ENCODE results near the gene ZFYVE16.
"Not testable (repeated sequence)": the region's sequence is repeated elsewhere in the genome, so short reads cannot be mapped to it uniquely, and the experiment has no call there.

GRCh38 chr5:80424365-80424764 is 16.5 kb downstream of the ZFYVE16 start:
- TF ChIP-seq EZH2 (IDR thresholded peaks at IDR 0.05; ENCODE audit: insufficient read depth, poor library complexity, severe bottlenecking); EZH2phosphoT487 (IDR thresholded peaks at IDR 0.05; ENCODE audit: insufficient read depth, low read depth): not testable (repeated sequence)
